PC-9 (cell line): Measurements from ENCODE around the gene ETV1. TPM values are rescaled to one million over a fixed set of nuclear protein-coding genes. Genes with fewer than 3 reads are reported as not detected.

Source experiments
- BruUV-seq: library from RNA; stranded (reverse); fragments of 400-500 nt; replicated peaks from 2 replicates; lab custom pipeline; 2021; lab: Mats Ljungman, UMichigan
- CTCF ChIA-PET: fragments of 300-600 bp; sonication (Branson Sonifier 250); formaldehyde crosslinking; loops from one replicate; lab custom pipeline; 2022; ENCODE audit warnings: antibody characterized with exemption; lab: Charles Lee
- POLR2A ChIA-PET: fragments of 300-600 bp; sonication (Branson Sonifier 250); formaldehyde crosslinking; loops from one replicate; lab custom pipeline; 2022; ENCODE audit warnings: antibody characterized with exemption; ENCODE audit not compliant: unreplicated experiment; lab: Charles Lee
- DNase-seq, 2 experiments: peaks; one replicate each; pipeline versions ENCODE4 v3.0.0 to v3.0.0-alpha.2; 2015 to 2022; ENCODE audit warnings: mixed read lengths in 1 of 2
- H2AFZ ChIP-seq: fragments of 200-600 bp; sonication (generic); 2 replicates; pipeline ENCODE4 v1.8.1; 2017; ENCODE audit warnings: antibody characterized with exemption
- H3F3A ChIP-seq: fragments of 200-600 bp; sonication (generic); 2 replicates; pipeline ENCODE4 v1.8.1; 2017; ENCODE audit warnings: antibody characterized with exemption, mild to moderate bottlenecking, low read depth; ENCODE audit not compliant: insufficient read depth
- H3K27ac ChIP-seq: fragments of 200-600 bp; sonication (generic); 2 replicates; pipeline ENCODE4 v1.6.1; 2016; ENCODE audit warnings: mixed run types
- H3K27me3 ChIP-seq: fragments of 200-600 bp; sonication (generic); 2 replicates; pipeline ENCODE4 v1.6.1; 2016; ENCODE audit warnings: low read depth, mixed run types; ENCODE audit not compliant: insufficient read depth
- H3K36me3 ChIP-seq: fragments of 200-600 bp; sonication (generic); 2 replicates; pipeline ENCODE4 v1.6.1; 2016; ENCODE audit warnings: low read depth, mixed run types
- H3K4me1 ChIP-seq: fragments of 200-600 bp; sonication (generic); replicated peaks from 2 replicates; pipeline ENCODE4 v1.6.1; 2016; ENCODE audit warnings: mixed run types; ENCODE audit not compliant: insufficient read depth
- H3K4me2 ChIP-seq: fragments of 200-600 bp; sonication (generic); 2 replicates; pipeline ENCODE4 v1.6.1; 2017; ENCODE audit warnings: mixed run types
- H3K4me3 ChIP-seq: fragments of 200-600 bp; sonication (generic); 2 replicates; pipeline ENCODE4 v1.6.1; 2016; ENCODE audit warnings: mixed run types
- H3K79me2 ChIP-seq: fragments of 200-600 bp; sonication (generic); 2 replicates; pipeline ENCODE4 v1.6.1; 2017; ENCODE audit warnings: low read depth, mixed run types
- H3K9me2 ChIP-seq: fragments of 200-600 bp; sonication (generic); 2 replicates; pipeline ENCODE4 v1.8.1; 2017; ENCODE audit warnings: mild to moderate bottlenecking; ENCODE audit not compliant: insufficient read depth
- H3K9me3 ChIP-seq: fragments of 200-600 bp; sonication (generic); 2 replicates; pipeline ENCODE4 v1.8.1; 2016; ENCODE audit warnings: low read depth; ENCODE audit not compliant: insufficient read depth
- H4K20me1 ChIP-seq: fragments of 200-600 bp; sonication (generic); 2 replicates; pipeline ENCODE4 v1.8.1; 2017; ENCODE audit not compliant: insufficient read depth
- EZH2 ChIP-seq: fragments of 200-600 bp; sonication (generic); IDR thresholded peaks from 2 replicates; pipeline ENCODE4 v1.8.0; 2017; ENCODE audit warnings: antibody characterized with exemption, low read depth
- intact Hi-C: fragments of 100-400 bp; cut with micrococcal nuclease; formaldehyde crosslinking; loops from one replicate; pipeline ENCODE4 v1.10.0; 2022; ENCODE audit not compliant: unreplicated experiment
- total RNA-seq: library from RNA; stranded (reverse); gene quantifications from 2 replicates; pipeline ENCODE4 v1.2.3, GENCODE V29; 2021
- TF ChIP-seq, protein P1 (sequence below): fragments of 200-600 bp; sonication (generic); conservative IDR thresholded peaks from 2 replicates; pipeline ENCODE4 v1.6.1; 2017; ENCODE audit warnings: mixed run types, antibody characterized with exemption, mild to moderate bottlenecking, moderate library complexity

Gene ETV1
- total RNA-seq, 1 experiment from 2014 or later: 9.0 TPM

DNA sequence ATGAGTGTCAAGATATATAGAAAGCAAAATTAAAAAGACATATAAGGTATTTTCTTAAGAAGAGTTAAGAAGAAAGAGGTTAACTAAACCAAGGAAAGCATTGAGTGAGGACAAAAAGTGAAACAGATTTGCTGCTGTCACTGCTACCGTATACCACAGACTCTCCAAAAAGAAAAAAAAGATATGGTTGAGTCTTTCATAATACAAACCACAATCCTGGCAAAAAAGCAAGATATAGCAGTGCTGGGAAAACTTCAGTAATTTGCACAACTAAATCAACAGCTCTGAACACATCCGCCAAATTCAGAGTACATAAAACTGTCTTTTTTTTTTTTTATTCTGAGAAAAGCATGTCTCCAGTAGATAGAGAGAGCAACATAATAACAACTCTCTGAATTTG, 114.7 kb downstream of the ETV1 start:
- POLR2A ChIA-PET: no interaction called here
- Histone ChIP-seq H3K27ac (no peak overlapping the region), H3K9me2 (no peaks in the 10 kb centered on the region; the same call in 1 of the 2 replicates), H3K4me3 (no peak overlapping the region), H3K36me3 (no peaks in the 10 kb centered on the region), H3K79me2 (no peaks in the 10 kb centered on the region), H3K4me1 (no peaks in the 10 kb centered on the region), H2AFZ (no peak overlapping the region), H4K20me1 (no peaks in the 10 kb centered on the region), H3K4me2 (no peak overlapping the region), H3F3A (no peaks in the 10 kb centered on the region), H3K9me3 (no peaks in the 10 kb centered on the region), H3K27me3 (no peaks in the 10 kb centered on the region)
- TF ChIP-seq EZH2: no peak
- TF ChIP-seq, protein P1, sequence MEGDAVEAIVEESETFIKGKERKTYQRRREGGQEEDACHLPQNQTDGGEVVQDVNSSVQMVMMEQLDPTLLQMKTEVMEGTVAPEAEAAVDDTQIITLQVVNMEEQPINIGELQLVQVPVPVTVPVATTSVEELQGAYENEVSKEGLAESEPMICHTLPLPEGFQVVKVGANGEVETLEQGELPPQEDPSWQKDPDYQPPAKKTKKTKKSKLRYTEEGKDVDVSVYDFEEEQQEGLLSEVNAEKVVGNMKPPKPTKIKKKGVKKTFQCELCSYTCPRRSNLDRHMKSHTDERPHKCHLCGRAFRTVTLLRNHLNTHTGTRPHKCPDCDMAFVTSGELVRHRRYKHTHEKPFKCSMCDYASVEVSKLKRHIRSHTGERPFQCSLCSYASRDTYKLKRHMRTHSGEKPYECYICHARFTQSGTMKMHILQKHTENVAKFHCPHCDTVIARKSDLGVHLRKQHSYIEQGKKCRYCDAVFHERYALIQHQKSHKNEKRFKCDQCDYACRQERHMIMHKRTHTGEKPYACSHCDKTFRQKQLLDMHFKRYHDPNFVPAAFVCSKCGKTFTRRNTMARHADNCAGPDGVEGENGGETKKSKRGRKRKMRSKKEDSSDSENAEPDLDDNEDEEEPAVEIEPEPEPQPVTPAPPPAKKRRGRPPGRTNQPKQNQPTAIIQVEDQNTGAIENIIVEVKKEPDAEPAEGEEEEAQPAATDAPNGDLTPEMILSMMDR: no peak
- no peak for DNase-seq
- intact Hi-C loops: no loop called here
- no TSS peak for BruUV-seq
- CTCF ChIA-PET: no interaction called here

DNA sequence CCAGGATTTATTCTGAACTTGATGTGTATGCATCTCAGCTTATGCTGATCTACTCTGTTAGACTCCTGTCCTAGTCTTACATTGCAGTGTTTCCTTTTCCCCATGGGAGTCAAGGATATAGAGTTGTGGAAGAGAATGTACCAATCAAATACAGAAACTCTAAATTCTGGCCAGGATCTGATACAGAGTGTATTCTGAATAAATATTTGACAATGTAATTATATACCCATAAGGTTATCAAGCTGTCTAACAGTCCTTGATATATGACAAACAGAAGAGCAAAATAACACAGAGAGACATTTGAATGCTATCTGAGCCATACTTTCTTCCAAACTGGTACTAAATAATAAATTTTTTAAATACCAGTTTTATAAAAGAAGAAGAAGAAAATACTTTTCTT, 116.8 kb downstream of the ETV1 start:
- CTCF ChIA-PET: no interaction called here
- Histone ChIP-seq H3K27me3 (no peaks in the 10 kb centered on the region), H3K9me3 (no peaks in the 10 kb centered on the region), H3F3A (no peaks in the 10 kb centered on the region), H3K4me2 (no peak overlapping the region), H3K79me2 (no peaks in the 10 kb centered on the region), H3K27ac (no peak overlapping the region), H3K36me3 (no peaks in the 10 kb centered on the region), H3K4me1 (no peaks in the 10 kb centered on the region), H3K4me3 (no peak overlapping the region), H4K20me1 (no peaks in the 10 kb centered on the region), H3K9me2 (no peaks in the 10 kb centered on the region; the same call in 1 of the 2 replicates), H2AFZ (no peak overlapping the region)
- POLR2A ChIA-PET: no interaction called here
- DNase-seq: no peak
- TF ChIP-seq, protein P1: no peak
- no peak for TF ChIP-seq EZH2
- intact Hi-C loops: no loop called here
- BruUV-seq: no TSS peak

DNA sequence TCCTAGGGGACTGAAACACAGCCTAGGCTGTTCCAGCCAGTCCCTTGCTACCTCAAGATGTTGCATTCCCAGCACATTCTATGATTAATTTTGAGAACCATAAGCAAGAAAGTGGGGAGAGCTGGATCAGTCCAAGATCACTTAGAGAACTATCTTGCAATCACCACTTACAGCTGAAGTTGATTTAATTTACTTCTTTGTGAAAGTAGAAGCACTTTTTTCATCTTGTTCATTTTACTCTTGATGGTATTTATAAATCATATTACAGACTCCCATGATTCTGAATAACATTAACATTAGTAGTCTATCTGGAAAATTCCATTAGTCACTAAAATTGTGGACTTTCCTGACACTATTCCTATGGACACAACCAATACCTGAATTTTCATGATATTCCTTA, 118.5 kb downstream of the ETV1 start:
- H3K27me3 ChIP-seq: no peaks in the 10 kb centered on the region
- H3K9me3 ChIP-seq: no peaks in the 10 kb centered on the region
- POLR2A ChIA-PET: no interaction called here
- H3K9me2 ChIP-seq: no peaks in the 10 kb centered on the region; the same call in 1 of the 2 replicates
- H3K4me2 ChIP-seq: no peak overlapping the region
- no peaks in the 10 kb centered on the region for H3K79me2 ChIP-seq
- no peak overlapping the region for H3K4me3 ChIP-seq
- no TSS peak for BruUV-seq
- TF ChIP-seq, protein P1: no peak
- TF ChIP-seq EZH2: no peak
- no peak overlapping the region for H2AFZ ChIP-seq
- H3K27ac ChIP-seq: no peak overlapping the region
- intact Hi-C loops: no loop called here
- no peaks in the 10 kb centered on the region for H3K36me3 ChIP-seq
- no peaks in the 10 kb centered on the region for H3F3A ChIP-seq
- CTCF ChIA-PET: no interaction called here
- H3K4me1 ChIP-seq: no peaks in the 10 kb centered on the region
- no peak for DNase-seq
- H4K20me1 ChIP-seq: no peaks in the 10 kb centered on the region
